CD4-positive, alpha-beta T cell treated with Interferon gamma for 1 hour (primary cell): ENCODE results near the gene VMP1.
"Not testable (repeated sequence)": the region's sequence is repeated elsewhere in the genome, so short reads cannot be mapped to it uniquely, and the experiment has no call there.

Source experiments
- DNase-seq: peaks from one replicate; pipeline ENCODE4 v3.0.0-alpha.2; 2020

Gene VMP1

DNA sequence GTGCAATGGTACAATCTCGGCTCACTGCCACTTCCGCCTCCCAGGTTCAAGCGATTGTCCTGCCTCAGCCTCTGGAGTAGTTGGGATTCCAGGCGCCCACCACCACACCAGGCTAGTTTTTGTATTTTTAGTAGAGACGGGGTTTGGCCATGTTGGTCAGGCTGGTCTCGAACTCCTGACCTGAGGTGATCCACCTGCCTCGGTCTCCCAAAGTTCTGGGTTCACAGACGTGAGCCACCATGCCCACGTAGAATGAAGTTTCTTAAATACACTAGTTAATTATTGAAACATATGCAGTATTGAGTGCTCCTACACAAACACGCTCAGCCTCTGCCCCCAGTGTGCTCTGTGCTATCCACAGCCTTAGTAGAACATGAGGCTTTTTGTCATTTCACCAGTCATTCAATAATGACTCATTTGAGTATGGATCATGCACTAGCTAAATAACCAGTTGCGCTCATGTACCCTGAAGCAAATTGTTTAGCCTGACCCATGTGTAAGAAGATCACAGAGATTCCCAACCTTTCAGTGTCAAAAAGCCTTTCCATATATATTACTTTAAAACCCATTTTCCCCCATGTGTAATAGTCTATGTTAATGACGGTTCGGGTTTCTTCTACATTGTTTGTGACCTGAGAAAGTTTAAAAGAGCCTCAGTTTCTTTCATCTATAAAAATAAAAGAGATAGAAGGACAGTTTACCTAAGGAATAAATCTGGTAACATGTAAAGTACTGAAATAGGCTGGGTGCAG lies 135.6 kb downstream of the VMP1 start:
- DNase-seq: peak; percentile 40

DNA sequence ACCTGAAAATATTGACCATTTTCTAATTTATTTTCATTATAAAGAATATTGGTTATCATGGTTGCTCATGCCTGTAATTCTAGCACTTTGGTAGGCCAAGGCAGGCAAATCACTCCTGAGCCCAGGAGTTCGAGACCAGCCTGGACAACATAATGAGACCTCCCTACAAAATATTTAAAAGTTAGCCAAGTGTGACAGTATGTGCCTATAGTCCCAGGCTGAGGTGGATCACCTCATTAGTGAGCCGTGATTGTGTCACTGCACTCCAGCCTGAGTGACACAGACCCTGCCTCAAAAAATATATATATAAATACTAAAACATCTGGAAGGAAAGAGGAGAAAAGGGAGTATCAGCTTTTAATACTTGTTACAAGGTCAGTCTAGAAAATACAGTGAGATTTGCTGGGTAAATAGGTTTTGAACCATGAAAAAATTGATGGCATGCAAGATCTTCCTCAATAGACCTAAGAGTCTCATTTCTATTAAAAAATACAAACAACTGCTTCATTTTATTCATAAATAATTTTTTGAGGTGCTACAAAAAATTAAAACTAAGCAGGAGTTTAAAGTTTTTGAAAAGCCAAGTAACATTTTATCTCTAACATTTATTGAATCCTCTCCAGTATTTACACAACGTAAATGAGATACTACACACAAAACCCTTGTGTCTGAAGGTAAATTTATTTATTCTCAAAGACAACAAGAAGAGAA lies 137.6 kb downstream of the VMP1 start:
- DNase-seq: no peak

DNA sequence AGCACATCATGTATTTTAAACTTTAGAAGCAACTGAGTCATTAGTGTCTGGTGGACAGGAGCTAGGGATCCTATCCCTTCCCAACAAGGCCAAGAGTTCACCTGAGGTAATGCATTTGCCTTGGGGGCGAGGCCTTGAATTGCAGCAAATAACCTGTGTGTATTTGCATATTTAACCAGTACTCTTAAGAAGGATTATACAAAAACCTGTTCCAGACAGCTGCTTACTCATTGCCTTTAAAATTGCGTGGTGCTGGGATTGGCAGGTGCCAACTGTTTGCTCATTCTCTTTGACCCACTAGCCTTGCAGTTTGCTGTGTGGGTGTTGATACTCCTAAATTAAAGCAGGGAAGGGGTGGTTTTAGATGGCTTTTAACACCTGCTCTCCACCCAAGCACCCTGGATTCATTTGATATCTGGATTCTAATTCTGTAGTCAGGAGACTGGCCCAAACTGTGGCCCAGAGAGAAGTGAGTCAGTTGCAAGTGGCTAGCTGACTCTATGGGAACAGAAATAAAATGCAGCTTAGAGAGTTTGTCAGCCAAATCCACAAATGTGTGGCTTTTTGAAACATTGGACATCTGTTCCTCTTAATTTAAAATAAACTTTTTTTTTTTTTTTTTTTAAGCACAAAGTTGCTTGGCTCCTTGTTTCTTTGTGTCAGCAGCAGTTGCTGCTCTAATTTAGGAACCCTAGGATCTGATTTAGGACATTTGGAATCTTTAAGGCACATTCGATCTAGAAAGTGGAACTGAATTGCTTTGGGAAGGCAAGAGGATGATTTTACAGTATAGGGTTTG lies 138.3 kb downstream of the VMP1 start:
- no peak for DNase-seq

DNA sequence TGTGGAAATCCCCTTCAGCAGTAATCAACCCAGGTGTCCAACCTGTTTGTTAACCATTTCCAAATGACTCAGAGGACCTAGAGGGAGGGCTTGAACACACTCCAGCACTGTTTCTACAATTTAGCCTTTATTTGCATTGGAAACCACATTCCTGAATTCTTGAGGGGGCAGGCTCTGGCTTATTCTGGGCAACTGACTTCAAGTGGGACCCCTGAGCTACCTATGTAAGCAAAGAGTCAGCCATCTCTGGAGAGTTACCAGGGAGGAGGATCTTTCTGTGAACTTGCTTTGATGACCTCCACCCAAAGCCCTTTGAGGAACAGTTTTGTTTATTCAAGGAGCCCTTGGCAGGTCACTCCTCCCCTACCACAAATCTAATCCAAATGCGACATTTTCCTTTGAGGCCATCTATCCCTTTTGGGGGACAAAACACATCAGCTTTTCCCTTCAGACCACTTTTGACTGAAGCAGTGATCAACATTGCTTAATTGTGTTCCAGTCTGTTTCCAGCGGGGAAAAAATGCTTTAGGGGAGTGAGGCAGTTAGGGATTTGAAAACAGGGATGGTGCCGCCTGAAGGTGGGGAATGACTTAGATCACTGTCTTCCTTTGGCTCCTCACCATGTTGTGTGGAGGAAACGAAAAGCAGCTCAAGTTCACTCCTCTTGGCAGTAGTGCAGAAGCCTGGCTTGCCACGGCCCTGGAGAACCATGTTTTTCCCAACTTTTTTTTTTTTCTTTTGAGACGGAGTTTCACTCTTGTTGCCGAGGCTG lies 139.1 kb downstream of the VMP1 start:
- no peak for DNase-seq

DNA sequence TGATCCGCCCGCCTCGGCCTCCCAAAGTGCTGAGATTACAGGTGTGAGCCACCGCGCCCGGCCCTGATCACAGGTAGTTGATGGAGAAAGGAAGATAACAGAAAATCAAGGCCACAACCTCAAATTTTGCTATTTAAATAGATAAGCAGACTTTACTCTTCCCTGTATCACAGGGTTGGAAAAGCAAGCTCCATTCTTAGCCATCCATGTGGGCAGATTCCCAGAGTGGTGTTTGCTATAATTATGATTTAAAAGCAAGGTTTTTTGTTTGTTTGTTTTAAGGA lies 140.9 kb downstream of the VMP1 start:
- no peak for DNase-seq

DNA sequence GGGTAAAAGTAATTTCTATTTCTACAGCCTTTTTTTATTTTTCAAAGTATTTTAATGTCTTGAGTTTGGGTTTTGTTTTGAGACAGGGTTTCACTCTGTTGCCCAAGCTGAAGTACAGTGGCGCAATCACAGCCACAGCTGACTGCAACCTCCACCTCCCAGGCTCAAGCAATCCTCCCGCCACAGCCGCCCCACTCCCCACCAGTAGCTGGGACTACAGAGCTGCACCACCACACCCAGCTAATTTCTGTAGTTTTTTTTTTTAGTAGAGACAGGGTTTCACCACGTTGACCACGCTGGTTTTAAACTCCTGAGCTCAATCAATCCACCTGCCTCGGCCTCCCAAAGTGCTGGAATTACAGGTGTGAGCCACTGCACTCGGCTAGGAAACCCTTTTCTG lies 141.3 kb downstream of the VMP1 start:
- DNase-seq: peak; percentile 40

DNA sequence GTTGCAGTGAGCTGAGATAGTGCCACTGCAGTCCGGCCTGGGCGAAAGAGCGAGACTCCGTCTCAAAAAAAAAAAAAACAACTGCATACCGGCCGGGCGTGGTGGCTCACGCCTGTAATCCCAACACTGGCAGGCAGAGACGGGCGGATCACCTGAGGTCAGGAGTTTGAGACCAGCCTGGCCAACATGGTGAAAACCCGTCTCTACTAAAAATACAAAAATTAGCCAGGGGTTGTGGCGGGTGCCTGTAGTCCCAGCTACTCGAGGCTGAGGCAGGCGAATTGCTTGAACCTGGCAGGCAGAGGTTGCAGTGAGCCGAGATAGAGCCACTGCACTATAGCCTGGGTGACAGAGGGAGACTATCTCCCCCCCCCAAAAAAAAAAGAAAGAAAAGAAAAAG lies 142.9 kb downstream of the VMP1 start:
- DNase-seq: not testable (repeated sequence)

DNA sequence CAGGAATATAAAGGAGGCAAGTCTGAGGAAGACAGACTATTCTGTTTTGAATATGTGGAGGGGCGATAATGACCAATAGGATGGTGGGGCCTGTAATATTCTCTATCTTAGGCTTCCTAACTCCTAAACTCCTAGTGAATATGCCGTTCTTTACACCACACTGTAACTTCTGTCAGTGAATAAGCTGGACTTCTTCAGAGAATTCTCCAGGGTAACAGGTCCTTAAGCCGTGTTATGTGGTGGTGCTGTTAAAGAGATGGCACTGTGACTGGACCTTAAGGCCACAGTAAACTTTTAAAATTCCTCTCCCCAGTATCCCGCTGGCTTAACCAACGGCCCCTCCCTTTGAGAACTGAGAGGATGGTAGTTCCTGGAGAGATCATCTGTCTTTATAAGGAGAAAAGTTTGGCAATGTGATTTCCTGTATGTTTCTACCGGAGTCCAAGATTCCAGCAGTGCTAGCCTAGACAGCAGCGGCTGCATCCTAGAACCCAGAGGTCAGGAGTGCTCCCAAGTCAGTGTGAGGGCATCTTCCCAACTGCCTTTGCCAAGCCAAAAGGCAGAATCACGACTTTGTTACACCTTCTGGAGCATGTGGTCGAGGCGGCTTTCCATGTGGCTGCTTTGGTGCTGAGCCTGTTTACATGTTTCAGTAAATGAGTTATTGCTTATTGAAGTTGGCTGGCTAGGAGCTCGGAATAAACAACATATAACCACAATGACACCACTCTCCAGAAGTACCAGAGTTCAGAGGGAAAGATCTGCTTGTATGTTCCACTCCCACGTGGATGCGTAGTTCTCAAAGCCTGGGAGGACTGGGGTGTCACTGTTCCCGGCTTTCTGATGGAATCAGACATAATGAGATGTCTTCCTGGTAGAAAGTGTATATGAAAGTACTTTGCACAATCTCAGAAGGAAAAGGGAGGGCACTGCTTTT lies 144.3 kb downstream of the VMP1 start:
- DNase-seq: no peak

DNA sequence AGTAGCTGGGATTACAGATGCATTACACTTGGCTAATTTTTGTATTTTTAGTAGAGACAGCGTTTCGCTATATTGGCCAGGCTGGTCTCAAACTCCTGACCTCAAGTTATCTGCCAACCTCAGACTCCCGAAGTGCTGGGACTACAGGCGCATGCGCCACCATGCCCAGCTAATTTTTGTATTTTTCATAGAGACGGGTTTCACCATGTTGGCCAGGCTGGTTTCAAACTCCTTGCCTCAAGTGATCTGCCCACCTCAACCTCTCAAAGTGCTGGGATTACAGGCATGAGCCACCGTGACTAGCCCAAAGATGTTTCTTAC lies 145.4 kb downstream of the VMP1 start:
- DNase-seq: not testable (repeated sequence)

DNA sequence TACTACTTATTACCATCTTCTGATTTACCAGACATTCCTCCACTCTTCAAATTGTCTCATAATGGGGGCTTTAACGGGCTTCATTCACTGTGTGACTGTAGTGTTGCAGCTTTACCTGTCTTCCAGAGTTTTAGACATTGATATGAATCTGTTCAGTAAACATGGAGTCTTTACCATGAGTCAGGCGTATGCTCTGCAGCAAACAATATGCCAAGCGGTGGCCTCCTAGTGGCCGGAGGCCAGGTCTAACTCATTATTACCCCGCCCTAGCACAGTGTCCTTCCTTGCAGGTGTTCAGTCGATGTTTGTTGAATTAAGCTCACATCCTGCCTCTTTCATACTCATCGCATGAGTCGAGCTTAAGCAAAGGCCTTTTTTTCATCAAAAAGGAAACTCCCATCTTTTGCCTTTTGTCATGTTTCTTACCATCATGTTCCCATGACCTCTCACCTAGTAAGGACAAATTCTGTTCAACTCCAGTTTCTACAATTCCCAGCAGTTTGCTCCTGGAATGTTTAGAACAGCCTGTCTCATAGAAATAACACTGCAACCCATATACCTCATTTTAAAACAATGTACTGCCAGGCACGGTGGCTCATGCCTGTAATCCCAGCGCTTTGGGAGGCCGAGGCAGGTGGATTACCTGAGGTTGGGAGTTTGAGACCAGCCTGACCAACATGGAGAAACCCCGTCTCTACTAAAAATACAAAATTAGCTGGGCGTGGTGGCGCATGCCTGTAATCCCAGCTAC lies 145.9 kb downstream of the VMP1 start:
- peak; percentile 54 for DNase-seq

DNA sequence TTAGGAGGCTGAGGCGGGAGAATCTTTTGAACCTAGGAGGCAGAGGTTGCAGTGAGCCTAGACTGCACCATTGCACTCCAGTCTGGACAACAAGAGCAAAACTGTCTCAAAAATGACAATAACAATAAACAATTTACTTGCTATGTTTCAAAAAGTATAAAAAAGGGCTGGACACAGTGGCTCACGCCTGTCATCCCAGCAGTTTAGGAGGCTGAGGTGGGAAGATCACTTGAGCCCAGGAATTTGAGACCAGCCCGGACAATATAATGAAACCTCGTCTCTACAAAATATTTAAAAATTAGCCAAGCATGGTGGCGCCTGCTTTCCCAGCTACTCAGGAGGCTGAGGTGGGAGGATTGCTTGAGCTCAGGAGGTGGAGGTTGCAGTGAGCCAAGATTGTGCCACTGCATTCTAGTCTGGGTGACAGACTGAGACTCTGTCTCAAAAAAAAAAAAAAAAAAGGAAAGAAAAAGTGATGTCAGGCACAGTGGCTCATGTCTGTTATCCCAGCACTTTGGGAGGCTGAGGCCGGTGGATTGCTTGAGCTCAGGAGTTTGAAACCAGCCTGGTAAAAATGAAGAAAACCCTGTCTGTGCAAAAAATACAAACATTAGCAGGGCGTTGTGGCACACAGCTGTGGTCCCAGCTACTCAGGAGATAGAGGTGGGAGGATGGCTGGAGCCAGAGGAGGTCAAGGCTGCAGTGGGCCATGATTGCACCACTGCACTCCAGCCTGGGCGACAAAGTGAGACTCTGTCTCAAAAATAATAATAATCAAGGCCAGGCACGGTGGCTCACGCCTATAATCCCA lies 146.7 kb downstream of the VMP1 start:
- not testable (repeated sequence) for DNase-seq

DNA sequence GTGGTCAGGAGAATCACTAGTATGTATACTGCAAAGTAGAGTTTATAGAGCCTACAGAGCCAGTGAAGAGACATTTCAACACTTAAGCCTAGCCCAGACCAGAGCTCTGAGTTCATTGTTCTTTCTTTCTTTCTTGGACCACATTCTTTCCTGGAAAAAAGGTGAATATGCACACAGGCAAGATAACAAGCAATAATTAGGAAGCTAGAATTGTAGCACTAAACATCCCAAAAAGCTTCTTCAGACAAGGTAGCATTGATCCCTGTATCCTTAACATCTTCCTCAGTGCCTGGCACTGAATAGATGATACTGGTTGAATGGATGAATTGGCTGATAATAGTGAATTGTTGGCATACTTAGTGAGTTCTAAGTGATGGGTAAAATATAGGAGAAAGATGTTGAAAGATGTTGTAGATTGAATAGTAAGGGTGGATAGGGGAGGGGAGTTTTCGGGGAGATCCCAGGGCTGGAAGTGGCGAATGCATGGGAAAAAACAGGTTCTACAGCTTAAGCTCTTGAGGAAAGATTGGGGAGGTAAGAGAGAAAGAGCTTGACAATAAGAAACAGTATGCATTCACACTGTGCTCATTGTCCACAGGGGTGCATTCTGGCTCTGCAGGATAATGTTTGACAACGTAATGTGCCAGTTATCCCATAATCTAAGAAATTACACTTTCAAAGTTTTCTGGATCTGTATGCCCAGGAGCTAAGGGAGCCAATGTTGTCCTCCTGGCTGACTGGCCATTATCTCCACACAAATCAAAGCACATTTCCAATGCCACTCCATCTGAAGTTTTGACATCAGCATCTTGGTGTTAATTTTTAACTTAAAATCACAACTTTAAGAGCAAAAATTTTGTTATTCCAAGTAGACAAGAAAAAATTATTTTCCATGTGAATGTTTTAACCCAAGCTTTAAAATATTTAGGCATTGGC lies 149.7 kb downstream of the VMP1 start:
- DNase-seq: no peak

DNA sequence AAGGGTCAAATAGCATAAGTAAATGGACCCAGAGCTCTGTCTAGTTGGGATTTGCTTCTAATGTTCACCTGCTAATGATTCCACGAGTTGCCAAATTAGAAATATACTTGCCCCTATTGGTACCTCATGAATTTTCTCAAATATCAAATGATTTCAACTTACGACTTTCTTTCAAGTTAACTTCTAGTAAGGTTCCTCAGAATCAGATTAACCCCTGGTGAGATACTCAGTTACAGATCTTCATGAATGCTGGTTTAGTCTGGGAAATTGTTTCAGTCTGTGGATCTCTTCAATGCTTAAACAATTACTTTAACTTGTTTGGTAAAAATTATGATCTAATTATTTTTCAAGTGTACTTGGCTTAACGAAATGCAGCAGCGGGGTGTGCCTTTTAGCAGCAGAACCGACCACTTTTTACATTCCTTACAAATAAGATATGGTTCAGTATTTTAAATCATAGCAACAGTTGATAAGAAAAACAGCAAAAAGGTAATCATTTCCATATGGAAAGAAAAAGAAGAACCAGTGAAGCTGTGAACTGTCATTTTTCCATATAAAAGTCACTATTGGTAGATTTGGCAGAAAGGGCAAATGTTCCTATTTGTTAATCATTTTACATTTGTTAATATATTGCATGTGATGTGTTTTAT lies 150.8 kb downstream of the VMP1 start:
- DNase-seq: no peak

DNA sequence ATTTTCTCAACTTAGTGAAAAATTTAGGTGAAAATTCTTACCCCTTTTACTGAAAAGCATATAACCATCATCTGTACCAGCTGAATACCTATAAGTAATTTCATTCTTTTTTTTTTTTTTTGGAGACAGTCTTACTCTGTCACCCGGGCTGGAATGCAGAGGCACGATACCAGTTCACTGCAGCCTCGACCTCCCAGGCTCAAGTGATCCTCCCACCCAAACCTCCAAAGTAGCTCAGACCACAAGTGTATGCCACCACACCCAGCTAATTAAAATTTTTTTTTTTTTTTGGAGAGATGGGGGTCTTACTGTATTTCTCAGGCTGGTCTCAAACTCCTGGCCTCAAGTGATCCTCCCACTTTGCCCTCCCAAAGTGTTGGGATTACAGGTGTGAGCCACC lies 151.5 kb downstream of the VMP1 start:
- DNase-seq: no peak

DNA sequence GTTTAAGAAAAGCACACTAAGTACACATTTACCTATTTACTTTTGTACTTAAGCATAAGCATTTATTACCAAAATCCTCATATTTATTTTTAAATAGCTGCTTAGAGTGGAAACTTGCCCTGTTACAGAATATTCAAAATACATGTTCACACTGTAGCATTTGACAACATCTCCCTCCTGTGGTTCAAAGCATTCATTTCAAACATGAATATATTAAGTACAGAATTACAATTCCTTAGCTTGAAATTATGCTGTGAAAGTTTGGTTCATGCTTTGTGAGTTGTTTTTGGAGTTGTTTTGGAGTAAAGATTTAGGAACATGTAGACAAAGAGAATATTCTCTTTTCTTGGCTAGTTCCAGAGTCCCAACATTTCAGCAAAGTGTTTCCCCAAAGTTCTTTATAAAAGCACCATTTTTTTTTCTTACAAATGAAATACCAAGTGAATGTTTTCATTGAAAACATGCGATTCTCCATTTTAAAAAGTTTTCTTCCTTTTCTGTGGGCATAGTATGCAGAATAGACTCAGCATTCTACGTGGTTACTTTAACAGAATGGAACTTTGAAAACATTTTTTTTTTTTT lies 152.1 kb downstream of the VMP1 start:
- no peak for DNase-seq

DNA sequence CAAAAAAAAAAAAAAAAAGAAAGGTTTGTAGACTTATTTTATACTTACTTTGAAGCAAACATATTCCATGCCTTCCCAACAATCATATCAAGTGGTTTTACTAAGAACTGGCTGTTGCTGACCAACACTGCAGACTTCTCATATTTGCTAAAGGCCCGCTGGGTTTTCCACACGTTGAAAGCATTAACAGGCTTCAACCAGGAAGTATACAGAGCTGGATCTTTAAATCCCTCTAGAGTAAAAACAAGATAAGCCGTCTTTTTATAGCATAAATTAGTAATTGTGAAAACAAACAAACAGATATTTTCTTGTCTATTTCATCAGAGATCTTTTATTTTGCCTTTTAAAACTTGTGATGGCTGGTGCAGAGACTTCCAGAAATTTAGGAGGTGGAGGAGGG lies 156.2 kb downstream of the VMP1 start:
- no peak for DNase-seq

DNA sequence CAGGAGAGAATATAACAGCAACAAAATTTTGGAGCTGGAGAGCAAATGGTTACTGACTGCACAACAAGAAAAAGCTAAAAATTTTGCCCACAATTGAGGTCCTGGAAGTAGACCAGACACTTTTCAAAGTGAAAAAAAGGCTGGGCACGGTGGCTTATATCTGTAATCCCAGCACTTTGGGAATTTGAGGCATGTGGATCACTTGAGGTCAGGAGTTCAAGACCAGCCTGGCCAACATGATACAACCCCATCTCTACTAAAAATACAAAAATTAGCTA lies 162.4 kb downstream of the VMP1 start:
- no peak for DNase-seq

DNA sequence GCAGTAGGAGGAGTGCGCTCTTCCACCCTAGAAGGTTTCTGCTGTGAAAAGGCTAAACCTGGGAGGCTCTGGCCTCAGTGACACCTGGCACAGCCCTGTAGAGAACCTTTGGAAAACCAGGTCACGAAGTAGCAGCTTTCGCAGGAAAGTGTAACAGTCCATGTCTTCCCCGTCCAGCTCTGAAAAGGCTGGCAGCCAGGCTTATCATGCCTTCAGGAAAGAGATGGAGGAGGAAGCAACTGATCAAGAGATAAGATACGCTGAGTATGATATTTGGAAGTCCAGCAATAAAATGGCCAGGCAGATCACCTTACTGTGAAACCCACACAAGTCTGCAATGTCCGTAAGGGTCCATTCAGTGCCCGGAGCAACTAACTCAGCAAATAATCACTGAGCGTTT lies 163.0 kb downstream of the VMP1 start:
- no peak for DNase-seq

DNA sequence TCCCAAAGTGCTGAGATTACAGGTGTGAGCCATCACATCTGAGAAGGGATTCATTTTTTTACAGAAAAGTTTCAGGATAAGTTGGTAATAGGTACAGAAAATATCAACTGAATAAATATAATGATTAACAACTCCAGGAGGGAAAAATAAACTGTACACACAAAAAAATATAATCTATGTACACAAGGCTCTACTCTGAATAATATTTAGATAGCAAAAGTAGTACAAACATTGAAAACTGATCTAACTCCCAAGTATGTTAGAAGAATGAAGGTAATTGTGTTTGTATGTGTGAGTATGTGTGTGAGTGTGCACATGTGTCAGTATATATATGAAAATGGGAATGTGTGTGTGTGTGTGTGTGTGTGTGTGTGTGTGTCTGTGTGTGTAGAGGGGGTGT lies 164.9 kb downstream of the VMP1 start:
- no peak for DNase-seq
